Neuronal stem cell (in vitro differentiated cells): ENCODE measurements around the gene OR7A17.

Source experiments
- DNase-seq: peaks from one replicate; pipeline ENCODE4 v3.0.0-alpha.2; 2013; ENCODE audit warnings: low spot score
- H2AFZ ChIP-seq: one replicate; pipeline ENCODE4 v1.6.1; 2013; ENCODE audit warnings: mild to moderate bottlenecking, low read length, inconsistent platforms
- H2AK5ac ChIP-seq: 2 replicates; pipeline ENCODE4 v1.6.1; 2013; ENCODE audit warnings: low read depth, mild to moderate bottlenecking, inconsistent platforms, low read length, moderate library complexity, mixed read lengths
- H2BK120ac ChIP-seq: 2 replicates; pipeline ENCODE4 v1.6.1; 2013; ENCODE audit warnings: low read depth, mild to moderate bottlenecking, inconsistent platforms, low read length, moderate library complexity, mixed read lengths
- H2BK12ac ChIP-seq: one replicate; pipeline ENCODE4 v1.6.1; 2013; ENCODE audit warnings: low read length, inconsistent platforms
- H2BK15ac ChIP-seq: 2 replicates; pipeline ENCODE4 v1.6.1; 2013; ENCODE audit warnings: mild to moderate bottlenecking, low read length, inconsistent platforms, mixed read lengths
- H2BK5ac ChIP-seq: one replicate; pipeline ENCODE4 v1.6.1; 2013; ENCODE audit warnings: inconsistent platforms, mild to moderate bottlenecking, low read length, moderate library complexity
- H3K14ac ChIP-seq: one replicate; pipeline ENCODE4 v1.6.1; 2013; ENCODE audit warnings: low read length, inconsistent platforms
- H3K18ac ChIP-seq: 2 replicates; pipeline ENCODE4 v1.6.1; 2013; ENCODE audit warnings: low read length, inconsistent platforms
- H3K23ac ChIP-seq: 2 replicates; pipeline ENCODE4 v1.6.1; 2013; ENCODE audit warnings: low read depth, mild to moderate bottlenecking, mixed read lengths, low read length, inconsistent platforms; ENCODE audit not compliant: poor library complexity
- H3K27ac ChIP-seq: replicated peaks from 3 replicates; pipeline ENCODE4 v1.5.1; 2013; ENCODE audit warnings: low read length, inconsistent platforms
- H3K27me3 ChIP-seq, 3 experiments: 2 replicates each; pipeline ENCODE4 v1.6.1; 2013; ENCODE audit warnings: low read length in 3 of 3, mild to moderate bottlenecking in 2 of 3, inconsistent platforms in 1 of 3, low read depth in 1 of 3, mixed read lengths in 1 of 3, moderate library complexity in 1 of 3; ENCODE audit not compliant: control insufficient read depth in 3 of 3, insufficient read depth in 3 of 3
- H3K36me3 ChIP-seq, 2 donors: replicated peaks in 1 of 2; 2 replicates each; pipeline ENCODE4 v1.6.1; 2013; ENCODE audit warnings: low read length in 2 of 2; ENCODE audit not compliant: control insufficient read depth in 2 of 2, insufficient read depth in 2 of 2
- H3K4ac ChIP-seq: 2 replicates; pipeline ENCODE4 v1.6.1; 2013; ENCODE audit warnings: inconsistent platforms, mild to moderate bottlenecking, low read length, moderate library complexity
- H3K4me1 ChIP-seq, 2 donors: 1 replicate in 1 of 2; 2 replicates in 1 of 2; pipeline ENCODE4 v1.6.1; 2013; ENCODE audit warnings: low read length in 2 of 2, low read depth in 1 of 2; ENCODE audit not compliant: control insufficient read depth in 2 of 2, insufficient read depth in 1 of 2
- H3K4me2 ChIP-seq: one replicate; pipeline ENCODE4 v1.6.1; 2013; ENCODE audit warnings: mild to moderate bottlenecking, low read length, inconsistent platforms; ENCODE audit not compliant: insufficient read depth, poor library complexity, severe bottlenecking
- H3K4me3 ChIP-seq, 2 donors: 2 replicates each; pipeline ENCODE4 v1.5.1; 2013; ENCODE audit warnings: low read length in 2 of 2, mild to moderate bottlenecking in 2 of 2, inconsistent platforms in 1 of 2, moderate library complexity in 1 of 2
- H3K79me1 ChIP-seq: one replicate; pipeline ENCODE4 v1.6.1; 2013; ENCODE audit warnings: low read depth, mild to moderate bottlenecking, inconsistent platforms, low read length, moderate library complexity
- H3K9ac ChIP-seq: one replicate; pipeline ENCODE4 v1.6.1; 2013; ENCODE audit warnings: mild to moderate bottlenecking, low read depth, low read length, inconsistent platforms; ENCODE audit not compliant: poor library complexity
- H3K9me3 ChIP-seq, 2 donors: replicated peaks in 1 of 2; 2 replicates each; pipeline versions ENCODE3 to v1.6.1; 2013; ENCODE audit warnings: low read length in 2 of 2, mild to moderate bottlenecking in 2 of 2, inconsistent platforms in 1 of 2, low read depth in 1 of 2, mixed read lengths in 1 of 2, moderate library complexity in 1 of 2; ENCODE audit not compliant: control insufficient read depth in 2 of 2, insufficient read depth in 1 of 2
- H4K8ac ChIP-seq: one replicate; pipeline ENCODE4 v1.6.1; 2013; ENCODE audit warnings: low read depth, mild to moderate bottlenecking, inconsistent platforms, low read length, moderate library complexity
- H4K91ac ChIP-seq: one replicate; pipeline ENCODE4 v1.6.1; 2013; ENCODE audit warnings: low read length, low read depth, mild to moderate bottlenecking, inconsistent platforms; ENCODE audit not compliant: poor library complexity
- WGBS, 2 donors: extraction: QIAGEN DNeasy Blood & Tissue Kit; methylation state at CpG; one replicate each; pipeline ENCODE4 v1.1.7; 2013; ENCODE audit warnings: missing lambda C conversion rate in 2 of 2, mixed read lengths in 1 of 2; ENCODE audit not compliant: insufficient read length in 2 of 2, insufficient replicate concordance in 1 of 2; ENCODE audit errors: extremely low coverage in 2 of 2; 5-methylcytosine and 5-hydroxymethylcytosine counted together

Gene OR7A17

DNA sequence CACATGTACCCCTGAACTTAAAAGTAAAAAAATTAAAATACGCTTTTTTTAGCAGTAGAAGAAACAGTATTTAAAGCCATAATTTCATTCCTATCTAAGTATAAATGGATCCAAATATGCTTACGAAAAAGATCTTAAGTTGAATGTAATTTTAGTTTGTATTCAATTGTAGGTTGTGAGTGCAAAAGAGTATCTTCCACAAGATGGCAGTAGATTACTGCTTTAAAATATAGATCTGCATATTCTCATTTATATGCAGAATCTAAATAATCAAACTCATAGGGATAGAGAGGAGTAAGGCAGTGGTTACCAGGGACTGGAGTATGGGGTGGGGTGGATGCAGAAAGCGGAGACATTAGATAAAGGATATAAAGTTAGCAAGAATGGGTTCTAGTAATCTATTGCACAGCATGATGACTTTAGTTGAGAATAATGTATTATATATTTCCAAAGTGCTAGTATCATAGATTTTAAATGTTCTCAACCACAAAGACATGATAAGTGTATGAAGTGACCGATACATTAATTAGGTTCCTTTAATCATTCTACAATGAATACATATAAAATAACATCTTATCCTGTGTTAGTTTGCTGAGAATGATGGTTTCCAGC lies 14.2 kb downstream of the OR7A17 start:
- H4K91ac ChIP-seq: no peak overlapping the region
- no peak overlapping the region for H3K4me3 ChIP-seq
- H4K8ac ChIP-seq: no peak overlapping the region
- no peak overlapping the region for H3K4ac ChIP-seq
- WGBS, 2 donors: no CpG with 5 or more reads among the region's 4 CpGs
- no peak overlapping the region for H2BK120ac ChIP-seq
- H2BK15ac ChIP-seq: no peak overlapping the region
- no peak overlapping the region for H3K9ac ChIP-seq
- H3K4me1 ChIP-seq: no peaks in the 10 kb centered on the region
- H3K18ac ChIP-seq: no peak overlapping the region
- H3K27me3 ChIP-seq: no peaks in the 10 kb centered on the region
- no peak overlapping the region for H3K4me2 ChIP-seq
- no peak overlapping the region for H2BK12ac ChIP-seq
- H3K14ac ChIP-seq: no peak overlapping the region
- no peaks in the 10 kb centered on the region for H3K79me1 ChIP-seq
- H3K23ac ChIP-seq: no peak overlapping the region
- no peak overlapping the region for H3K27ac ChIP-seq
- H3K36me3 ChIP-seq: no peaks in the 10 kb centered on the region
- no peak overlapping the region for H2AFZ ChIP-seq
- H2BK5ac ChIP-seq: no peak overlapping the region
- peaks cover 0 to 7% of the 10 kb centered on the region in 2 donors for H3K9me3 ChIP-seq
- H2AK5ac ChIP-seq: no peak overlapping the region
- no peak for DNase-seq

DNA sequence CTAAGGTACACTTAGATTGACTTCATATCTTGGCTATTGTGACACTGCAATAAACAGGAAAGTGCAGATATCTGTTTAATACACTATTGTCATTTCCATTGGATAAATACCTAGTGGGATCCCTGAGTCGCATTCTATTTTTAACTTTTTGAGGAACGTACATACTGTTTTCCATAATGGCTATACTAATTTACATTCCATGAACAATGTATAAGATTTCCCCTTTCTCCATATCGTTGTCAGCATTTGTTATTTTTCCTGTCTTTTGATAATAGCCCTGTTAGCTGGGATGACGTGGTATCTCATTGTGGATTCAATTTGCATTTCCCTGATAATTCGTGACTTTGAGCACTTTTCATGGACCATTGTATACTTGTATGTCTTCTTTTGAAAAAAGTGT lies 17.4 kb downstream of the OR7A17 start:
- Histone ChIP-seq H3K23ac (no peak overlapping the region), H2AK5ac (no peak overlapping the region), H3K27me3 (no peaks in the 10 kb centered on the region), H3K27ac (no peak overlapping the region), H3K4me3 (no peak overlapping the region), H4K8ac (no peak overlapping the region), H2BK5ac (no peak overlapping the region), H3K4ac (no peak overlapping the region), H3K79me1 (no peaks in the 10 kb centered on the region), H4K91ac (no peak overlapping the region), H3K4me2 (no peak overlapping the region), H3K4me1 (no peaks in the 10 kb centered on the region), H2AFZ (no peak overlapping the region), H2BK120ac (no peak overlapping the region), H3K14ac (no peak overlapping the region), H3K36me3 (no peaks in the 10 kb centered on the region), H3K18ac (no peak overlapping the region), H3K9ac (no peak overlapping the region), H2BK15ac (no peak overlapping the region), H2BK12ac (no peak overlapping the region), H3K9me3 (peaks cover 0 to 3% of the 10 kb centered on the region in 2 donors)
- WGBS, 2 donors: no CpG with 5 or more reads among the region's 5 CpGs
- no peak for DNase-seq

DNA sequence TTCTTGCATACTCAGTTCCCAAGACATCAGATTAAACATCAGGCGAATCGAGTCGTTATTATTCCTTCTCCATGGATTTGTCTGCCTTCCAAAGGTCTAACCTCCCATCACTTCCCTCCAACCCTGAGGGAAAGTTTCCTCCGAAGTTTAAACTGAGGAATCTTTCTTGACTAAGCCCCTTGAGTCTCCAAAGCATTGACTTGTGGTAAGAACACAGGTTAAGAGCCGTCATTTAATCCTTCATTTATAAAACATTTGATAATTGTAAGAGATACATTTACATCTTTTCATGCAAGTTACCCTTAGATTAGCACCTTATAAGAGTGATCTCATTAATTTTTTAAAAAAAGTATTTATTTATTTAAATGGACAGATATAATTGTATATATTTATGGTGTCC lies 37.1 kb downstream of the OR7A17 start, which contains the start of gene OR7A10:
TSS of gene OR7A10 (minus strand) at position 101 of the 400 bp plus-strand sequence. CDS start 7,045 bp downstream, outside the sequence.
- Histone ChIP-seq H3K36me3 (no peaks in the 10 kb centered on the region), H3K18ac (no peak within 1 kb of the TSS), H3K79me1 (no peaks in the 10 kb centered on the region), H2BK12ac (no peak within 1 kb of the TSS), H3K27ac (no peak within 1 kb of the TSS), H3K23ac (no peak within 1 kb of the TSS), H3K9me3 (peaks cover 0 to 5% of the 10 kb centered on the region in 2 donors), H2AFZ (no peak within 1 kb of the TSS), H2AK5ac (no peak within 1 kb of the TSS), H3K14ac (no peak within 1 kb of the TSS), H3K4me1 (no peaks in the 10 kb centered on the region), H3K4me3 (no peak within 1 kb of the TSS), H3K4me2 (no peak within 1 kb of the TSS), H2BK5ac (no peak within 1 kb of the TSS), H2BK15ac (no peak within 1 kb of the TSS), H3K27me3 (peaks cover 0 to 15% (median 0%) of the 10 kb centered on the region in 3 experiments), H3K4ac (no peak within 1 kb of the TSS), H4K91ac (no peak within 1 kb of the TSS), H4K8ac (no peak within 1 kb of the TSS), H3K9ac (no peak within 1 kb of the TSS), H2BK120ac (no peak within 1 kb of the TSS)
- DNase-seq: no peak
- WGBS, 2 donors: no CpG with 5 or more reads among the region's 5 CpGs

DNA sequence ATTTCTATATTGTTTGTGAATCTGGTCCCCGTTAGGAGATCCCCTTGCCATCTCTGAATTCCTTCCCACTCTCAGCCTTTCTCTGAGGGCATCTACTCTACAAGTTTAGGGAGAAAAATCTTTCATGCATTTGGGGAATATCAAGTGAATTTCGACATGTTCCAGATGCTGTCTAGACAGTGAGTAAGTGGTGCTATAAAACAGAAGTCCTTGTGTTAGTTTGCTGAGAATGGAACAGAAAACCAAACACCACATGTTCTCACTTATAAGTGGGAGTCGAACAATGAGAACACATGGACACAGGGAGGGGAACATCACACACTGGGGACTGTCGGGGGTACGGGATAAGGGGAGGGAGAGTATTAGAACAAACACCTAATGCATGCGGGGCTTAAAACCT lies 42.4 kb downstream of the OR7A17 start:
- Histone ChIP-seq H2AK5ac (no peak overlapping the region), H2AFZ (no peak overlapping the region), H3K36me3 (no peaks in the 10 kb centered on the region), H4K91ac (no peak overlapping the region), H3K4me3 (no peak overlapping the region), H3K27ac (no peak overlapping the region), H2BK120ac (no peak overlapping the region), H3K4me1 (no peaks in the 10 kb centered on the region), H3K4me2 (no peak overlapping the region), H3K9ac (no peak overlapping the region), H3K4ac (no peak overlapping the region), H3K9me3 (peaks cover 0 to 2% of the 10 kb centered on the region in 2 donors), H3K18ac (no peak overlapping the region), H2BK12ac (no peak overlapping the region), H3K27me3 (no peaks in the 10 kb centered on the region), H2BK5ac (no peak overlapping the region), H3K14ac (no peak overlapping the region), H3K23ac (no peak overlapping the region), H3K79me1 (no peaks in the 10 kb centered on the region), H2BK15ac (no peak overlapping the region), H4K8ac (no peak overlapping the region)
- no CpG with 5 or more reads among the region's 6 CpGs for WGBS, 2 donors
- no peak for DNase-seq
